HG03342 (cell line): ENCODE data around the gene CRABP2.
A peak's percentile ranks its signal among the peaks of the same experiment; 100 is the strongest.

ENCODE experiments used
- ATAC-seq: cut with Tn5 transposase; IDR thresholded peaks from one replicate; pipeline ENCODE4 v1.9.1; 2021; ENCODE audit warnings: mild to moderate bottlenecking, moderate library complexity; ENCODE audit not compliant: unreplicated experiment

The CRABP2 gene

DNA sequence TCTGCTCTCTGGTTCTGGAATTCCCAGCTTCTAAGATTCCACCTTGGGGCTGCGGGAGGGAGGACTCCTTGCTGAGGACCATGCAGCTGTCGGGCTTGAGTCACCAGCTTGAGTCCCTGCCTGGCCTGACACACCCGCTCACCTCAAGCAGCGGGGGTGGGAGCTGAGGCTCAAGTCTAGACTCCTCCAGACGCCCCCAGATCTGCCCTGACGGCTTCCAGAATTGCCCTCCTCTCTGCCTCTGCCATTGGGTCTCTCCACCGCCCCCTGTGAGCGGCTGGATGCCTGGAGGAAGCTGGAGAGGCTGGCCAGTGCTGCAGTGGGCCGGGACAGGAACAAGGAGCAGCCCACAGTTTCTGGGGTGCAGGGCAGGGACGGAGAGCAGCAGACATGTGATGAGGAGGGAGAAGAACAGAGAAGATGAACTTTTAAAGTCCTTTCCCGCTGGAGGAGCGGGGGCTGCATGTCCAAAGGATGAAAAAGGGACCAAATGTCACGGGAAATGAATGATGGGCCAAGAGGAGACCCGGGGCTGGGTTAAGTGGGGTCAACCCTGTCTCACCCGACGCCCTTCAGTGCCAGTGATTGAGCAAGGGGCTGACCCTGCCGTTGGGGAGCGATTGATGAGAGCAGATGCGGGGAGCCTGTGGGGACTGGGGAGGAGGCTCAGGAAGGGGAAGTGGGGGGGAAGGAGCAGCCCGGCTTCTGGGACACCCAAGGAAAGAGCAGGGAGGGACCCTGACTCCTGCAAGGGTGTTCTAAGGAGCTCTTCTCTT lies 13.5 kb downstream of the CRABP2 start:
- ATAC-seq = no peak

DNA sequence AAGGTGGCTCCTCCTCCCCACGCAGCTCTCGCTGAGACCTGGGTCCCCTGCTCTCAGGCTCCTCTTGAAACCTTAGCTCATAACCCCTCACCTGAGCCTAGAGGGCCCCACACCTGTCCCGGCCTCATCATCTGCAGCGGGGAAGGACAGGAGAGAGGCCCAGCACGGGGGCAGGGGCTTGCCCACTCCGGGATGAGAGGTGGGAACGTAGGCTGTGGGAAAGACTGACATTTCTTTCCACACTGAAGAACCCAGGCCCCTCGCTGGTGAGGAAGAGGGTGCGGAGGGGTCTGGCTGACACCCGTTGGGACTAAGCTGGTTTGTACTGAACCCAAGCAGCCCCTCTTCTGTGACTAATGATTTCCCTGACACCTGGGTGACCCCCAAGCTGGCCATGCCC lies 14.2 kb downstream of the CRABP2 start:
- no peak for ATAC-seq

DNA sequence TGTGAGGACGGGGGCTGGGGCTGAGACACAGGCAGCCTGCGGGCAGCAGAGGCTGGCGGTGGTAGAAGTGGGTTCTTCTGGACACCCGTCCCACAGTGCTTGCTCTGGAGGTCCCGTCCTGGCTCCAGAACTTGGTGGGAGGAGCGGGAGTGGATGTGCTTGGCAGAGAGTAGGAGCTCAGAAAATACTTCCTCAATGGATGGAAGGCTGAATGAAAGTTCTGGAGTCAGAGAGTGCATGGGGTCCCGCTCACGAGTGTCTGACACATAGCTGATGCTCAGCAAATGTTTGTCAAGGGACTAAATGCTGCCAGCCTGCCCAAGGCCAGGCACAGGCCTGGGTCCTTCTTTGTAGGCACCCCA lies 14.7 kb downstream of the CRABP2 start:
- no peak for ATAC-seq

DNA sequence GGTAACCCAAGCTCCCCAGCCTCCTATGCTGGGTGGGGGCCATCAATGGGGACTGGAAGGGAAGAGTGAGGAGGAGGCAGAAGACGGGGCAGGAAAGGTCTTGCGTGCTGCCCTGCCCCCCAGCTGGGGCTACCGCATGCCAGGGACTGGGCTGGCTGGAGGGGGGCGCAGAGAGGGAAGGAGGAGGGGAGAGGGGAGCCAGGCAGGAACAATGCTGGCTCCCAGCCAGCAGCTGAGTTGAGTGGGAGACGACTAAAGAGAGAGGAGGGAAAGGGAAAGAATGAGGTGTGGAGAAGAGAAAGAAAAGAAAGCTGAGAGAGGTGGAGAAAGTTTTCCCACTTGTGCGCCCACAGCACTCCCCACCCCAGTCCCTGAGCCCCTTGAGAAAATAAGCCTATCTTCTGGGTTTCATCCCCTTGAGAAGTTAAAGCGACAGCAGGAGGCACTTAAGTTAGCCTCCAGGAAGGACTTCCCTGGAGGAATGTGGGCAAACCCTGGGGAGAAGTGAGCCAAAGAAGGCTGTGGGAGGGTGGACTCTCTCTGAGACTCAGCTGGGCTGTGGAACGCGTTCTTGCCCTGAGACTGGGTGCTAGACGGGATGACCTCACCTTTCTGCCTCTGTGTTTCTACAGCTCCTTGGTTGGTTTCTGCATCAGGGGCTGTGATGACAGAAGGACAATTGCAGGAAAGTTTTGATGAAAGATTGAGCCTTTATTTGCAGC lies 15.3 kb downstream of the CRABP2 start:
- no peak for ATAC-seq

DNA sequence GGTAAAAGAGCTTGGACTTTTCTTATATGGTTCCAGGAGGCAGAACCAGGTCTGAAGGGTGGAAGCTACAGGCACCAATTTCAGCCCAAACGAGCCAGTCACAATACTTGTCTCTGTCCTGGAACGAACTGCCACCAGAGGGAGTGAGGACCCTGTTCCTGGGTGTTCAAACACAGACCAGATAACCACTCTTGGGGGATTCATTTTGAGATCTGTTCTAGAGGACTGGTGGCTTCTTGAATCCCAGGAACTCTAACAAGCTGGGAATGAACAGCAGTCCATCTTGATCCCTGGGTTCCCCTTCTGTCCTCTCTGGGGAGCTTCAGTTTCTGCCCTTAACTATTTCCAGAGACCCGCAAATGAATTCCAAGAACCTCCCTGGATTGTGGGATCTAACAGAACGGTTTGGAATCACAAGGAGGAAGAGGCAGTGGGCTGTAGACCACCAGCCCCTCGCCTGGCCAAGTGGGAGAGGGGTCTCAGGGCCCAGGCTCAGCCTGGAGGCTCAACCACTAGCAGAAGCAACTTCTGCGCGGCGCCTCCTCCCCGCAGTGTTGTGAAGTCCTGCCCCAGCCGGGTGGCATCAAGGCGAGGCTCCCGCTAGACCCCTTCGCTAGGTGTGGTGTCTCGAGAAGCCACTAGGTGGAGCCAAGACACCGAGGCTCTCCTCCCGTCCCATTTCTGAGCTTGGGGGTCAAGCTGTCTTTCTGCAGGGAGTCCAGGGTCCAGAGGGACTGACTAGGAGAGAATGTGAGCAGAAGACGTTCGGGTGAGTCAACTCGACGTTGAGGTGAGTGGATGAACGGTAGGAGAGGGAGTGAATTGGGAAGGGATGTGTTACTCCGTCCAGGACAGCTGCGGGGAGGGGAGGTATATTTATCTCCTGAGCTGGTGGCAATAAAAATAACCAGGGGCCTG lies 16.1 kb downstream of the CRABP2 start:
- peak; percentile 68 for ATAC-seq

DNA sequence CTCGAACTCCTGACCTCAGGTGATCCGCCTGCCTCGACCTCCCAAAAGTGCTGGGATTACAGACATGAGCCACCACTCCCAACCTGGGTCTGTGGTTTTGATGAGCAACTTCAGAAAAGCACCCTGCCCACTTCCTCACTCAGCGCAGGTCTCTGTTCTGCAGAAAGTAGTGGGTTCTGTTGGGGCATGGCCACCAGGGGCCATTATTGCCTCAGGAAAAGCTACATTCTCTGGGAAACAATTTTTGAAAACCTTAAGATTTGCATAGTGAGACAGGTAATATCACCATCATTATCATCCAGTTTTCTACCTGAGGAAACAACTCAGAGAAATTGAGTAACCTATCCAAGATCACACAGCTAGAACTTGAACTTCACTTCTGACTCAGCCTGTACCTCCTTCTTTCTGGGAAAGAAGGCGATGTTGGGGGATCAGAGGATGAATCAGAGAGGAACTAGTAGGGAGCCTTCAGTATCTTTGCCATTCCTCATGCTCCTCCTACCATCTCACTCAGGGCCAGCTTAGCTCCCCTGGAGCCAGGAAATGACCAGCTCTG lies 21.1 kb downstream of the CRABP2 start:
- ATAC-seq = no peak

DNA sequence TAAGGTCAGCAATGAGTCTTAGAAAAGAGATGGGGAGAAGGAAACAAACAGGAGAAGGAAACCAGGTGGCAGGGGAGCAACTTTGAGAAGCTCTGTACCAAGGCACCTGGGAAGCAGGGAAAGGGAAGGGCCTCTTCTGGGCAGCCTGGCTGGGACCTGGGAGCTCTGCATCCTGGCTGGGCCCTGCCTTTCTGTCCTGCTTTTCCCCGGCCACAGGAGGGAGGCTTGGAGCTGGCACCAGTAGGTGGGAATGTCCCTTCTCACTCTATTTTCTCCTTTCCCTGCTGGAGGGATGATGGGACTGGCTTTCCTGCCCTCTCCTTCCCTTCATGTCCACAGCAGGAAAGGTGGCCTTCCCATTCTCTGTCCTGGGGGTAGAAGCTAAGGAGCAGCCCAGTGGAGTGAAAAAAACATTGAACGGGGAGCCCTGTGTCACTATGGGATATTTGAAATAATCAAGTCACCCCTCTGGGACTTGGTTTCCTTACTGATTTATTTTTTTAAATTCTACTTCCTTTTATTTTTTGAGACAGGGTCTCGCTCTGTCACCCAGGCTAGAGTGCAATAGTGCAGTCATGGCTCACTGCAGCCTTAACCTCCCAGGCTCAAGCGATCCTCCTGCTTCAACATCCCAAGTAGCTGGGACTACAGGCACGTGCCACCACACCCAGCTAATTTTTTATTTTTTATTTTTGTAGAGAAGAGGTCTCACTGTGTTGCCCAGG lies 23.1 kb downstream of the CRABP2 start:
- no peak for ATAC-seq

DNA sequence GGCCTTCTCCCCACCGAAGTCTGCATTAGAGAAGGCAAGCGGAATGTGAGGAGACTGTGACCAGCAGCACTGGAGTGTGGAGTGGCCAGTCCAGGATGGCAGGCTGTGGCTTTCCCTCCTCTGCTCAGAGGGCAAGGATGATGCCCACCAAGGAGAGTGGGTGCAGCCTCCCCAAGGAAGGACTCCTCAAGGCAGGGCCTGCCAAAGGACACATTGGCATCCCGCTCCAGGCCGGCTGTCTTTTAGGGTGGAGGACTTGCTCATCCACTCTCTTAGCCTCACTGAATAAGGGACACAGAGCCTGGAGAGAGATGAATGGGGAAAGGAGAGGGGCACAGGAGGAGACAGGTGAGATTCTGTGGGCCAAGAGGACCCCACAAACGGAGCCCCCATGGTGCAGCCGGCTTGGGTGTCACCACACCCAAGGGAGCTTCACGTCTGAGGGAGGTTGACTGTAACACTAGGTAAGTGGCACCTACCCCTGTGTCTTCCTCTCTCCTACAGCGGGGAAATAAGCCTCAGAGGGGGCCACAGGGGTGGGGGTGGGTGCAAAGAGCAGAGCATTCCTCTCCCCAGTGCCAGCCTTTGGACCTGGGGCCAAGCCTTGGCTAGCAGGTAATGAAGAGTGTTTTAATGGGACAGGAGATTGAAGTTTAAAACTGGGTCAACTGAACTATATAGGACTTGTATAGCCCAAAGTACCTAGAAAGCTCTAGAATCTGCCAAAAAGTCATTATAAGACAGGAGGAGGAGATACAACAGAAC lies 24.0 kb downstream of the CRABP2 start:
- no peak for ATAC-seq

DNA sequence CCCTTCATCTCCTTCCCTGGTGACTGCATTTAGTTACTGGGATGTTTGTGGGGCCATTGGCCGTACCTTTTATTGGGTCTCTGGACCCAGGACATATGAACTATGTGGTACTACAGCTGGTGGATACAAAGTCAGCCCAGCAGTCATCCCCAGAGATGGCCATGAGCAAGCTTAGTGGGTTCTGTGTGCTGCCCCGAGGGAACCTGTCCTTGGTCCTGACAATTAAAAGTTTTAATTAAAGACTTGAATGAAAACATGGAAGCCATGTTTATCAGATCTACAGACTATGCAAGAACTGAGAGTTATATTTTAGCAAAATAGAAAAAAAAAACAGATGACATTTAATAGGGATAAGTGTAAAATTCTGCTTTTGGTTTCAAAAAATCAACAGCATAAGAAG lies 25.3 kb downstream of the CRABP2 start:
- no peak for ATAC-seq

DNA sequence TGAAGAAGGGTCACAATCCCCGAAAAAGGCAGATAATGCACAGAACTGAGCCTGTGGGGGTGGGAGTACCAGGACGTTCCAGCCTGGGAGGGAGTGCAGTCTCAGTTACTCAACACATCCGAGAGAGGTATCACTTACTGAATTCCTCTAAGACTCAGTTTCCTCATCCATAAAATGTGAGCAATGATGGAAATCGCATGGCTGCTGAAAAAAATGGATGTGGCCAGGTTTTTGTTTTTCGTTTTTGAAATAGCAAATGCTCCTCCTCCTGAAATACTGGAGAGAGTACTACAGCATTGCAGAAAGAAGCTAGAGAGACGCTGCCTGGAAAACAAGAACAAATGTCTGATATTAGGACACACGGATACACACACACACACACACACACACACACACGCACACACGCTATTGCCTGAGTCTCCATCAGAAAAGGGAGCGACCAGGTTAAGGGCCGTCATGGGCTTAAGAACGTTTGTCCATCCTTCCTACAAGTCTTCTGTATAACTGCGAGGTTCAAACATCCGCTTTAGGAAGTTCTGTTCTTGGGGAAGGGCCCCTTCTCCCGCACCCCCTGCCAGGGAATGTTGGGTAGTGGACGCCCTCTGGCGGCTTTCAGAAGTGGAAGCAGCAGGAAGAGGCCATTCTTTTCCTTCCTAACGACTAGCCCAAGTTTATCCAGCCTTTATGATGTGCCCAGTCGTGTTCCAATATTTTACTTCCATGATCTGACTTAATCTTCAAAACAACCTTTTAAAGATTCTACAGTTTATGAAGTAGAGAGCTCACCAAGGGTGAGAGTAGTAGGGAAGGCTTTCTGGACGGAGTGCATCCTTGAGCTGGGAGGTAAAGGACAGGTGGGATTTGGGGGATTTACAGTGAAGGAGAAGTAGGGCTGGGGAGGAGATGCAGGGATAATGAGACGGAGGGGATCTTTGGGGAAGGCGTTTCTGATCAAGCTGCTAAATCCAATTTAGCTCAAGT lies 27.5 kb downstream of the CRABP2 start:
- no peak for ATAC-seq

DNA sequence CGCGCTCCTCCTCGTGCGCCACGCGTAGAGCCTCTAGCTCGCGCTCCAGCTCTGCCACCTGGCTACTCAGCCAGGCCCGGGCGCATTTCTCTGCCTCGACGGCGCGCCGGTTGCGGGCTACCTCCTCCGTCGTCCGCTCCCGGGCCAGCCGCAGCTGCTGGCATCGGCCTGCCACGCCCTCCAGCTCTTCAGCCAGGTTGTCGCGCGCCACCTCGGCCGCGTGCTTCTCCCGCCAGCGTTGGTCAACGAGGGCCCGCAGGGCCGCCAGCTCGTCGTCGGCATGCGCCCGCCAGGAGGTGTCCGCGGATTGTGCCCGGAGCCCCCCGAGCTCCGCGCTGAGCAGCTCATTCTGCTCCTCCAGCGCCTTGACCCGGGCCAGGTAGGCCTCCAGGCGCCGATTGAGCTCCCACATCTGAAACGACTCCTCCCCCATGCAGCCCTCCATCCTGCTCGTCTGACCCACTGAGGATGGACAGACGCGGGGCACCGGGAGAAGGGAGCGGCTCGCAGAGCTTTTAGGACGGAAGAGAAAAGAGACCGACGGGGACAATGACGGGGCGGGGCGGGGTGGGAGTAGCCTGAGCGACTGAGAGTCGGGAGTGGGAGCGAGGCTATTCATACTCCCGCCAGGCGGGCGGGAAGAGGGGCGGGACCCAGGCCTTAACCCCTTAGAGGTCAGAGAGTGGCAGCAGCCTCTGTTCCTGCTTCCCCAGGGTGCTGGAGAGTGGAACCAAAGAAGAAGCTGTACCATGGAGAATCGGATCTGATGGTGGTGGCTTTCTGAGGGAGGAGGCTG lies 28.4 kb downstream of the CRABP2 start, which contains the start of gene NES:
Gene NES, minus strand, starts transcription at position 588 of the 796 bp plus-strand sequence. Its CDS starts 143 bp downstream, at position 445.
- no peak for ATAC-seq

DNA sequence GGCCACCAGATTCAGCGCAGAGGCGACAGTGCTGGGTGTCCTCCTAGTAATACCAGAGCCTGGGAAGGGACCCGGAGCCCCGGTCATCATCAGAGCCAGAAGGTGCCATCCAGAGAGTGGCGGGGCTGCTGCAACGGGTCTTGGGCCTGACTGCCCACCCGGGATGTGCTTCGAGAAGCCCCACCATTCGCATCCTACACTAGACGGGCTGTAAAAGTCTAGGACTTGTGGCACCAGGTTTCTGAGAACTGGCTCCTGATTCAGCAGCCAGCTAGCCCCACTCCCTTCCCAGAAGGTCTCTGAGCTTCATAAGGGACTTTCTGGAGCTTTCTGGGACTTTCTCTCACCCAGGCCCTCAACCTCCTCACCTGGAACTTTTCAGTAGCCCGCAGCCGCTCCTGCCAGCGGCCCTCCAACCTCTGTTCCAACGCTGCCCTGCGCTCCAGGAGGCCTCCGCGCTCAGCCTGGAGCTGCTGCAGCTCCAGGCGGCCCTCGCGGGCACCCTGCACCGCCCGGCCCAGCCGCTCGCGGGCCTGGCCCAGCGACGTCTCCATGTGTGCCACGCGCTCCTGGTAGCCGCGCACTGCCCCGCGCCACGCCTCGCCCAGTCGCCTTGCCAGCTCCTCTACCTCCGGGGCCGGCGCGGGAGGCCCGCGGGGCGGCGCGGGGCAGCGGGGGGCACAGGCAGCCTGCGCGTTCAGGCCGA lies 29.1 kb downstream of the CRABP2 start:
- no peak for ATAC-seq

DNA sequence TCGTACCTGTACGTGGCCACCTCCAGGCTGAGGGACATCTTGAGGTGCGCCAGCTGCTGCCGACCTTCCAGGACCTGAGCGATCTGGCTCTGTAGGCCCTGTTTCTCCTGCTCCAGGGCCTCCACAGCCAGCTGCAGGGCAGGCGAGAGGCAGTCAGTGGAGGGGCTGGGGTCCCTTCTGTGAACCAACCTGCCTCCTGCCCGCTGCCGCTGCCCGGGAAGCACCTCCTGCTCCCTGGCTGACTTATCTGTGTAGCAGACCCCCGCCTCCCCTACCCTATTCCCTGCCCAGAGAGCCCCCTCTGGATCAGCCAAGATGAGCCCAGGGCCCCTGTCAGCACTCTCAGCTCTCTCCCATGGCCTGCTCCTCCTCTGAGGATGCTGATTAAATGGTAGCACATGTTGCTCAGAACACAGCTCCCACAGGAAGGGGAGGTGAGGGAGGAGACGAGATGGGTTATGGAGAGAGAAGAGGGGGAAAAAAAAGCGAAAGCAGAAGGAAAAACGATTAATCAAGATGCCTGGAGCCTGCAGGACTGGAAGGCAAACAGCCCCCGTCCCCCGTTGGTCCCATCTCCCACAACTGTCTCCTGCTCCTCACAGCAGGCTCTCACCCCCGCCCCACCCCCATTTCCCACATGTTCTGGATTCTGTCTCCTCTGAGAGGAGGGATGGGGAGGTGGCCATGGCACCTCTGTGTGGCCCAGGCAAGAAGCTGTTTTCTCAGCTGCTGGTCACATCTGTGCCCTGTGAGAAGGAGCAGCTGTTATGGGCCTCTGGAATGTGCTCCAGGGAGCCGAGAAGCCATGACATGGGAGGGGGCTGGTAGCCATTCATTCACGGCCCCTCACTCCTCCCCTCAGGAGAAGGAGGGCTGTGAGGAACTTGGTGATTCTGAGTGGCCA lies 29.9 kb downstream of the CRABP2 start:
- no peak for ATAC-seq

DNA sequence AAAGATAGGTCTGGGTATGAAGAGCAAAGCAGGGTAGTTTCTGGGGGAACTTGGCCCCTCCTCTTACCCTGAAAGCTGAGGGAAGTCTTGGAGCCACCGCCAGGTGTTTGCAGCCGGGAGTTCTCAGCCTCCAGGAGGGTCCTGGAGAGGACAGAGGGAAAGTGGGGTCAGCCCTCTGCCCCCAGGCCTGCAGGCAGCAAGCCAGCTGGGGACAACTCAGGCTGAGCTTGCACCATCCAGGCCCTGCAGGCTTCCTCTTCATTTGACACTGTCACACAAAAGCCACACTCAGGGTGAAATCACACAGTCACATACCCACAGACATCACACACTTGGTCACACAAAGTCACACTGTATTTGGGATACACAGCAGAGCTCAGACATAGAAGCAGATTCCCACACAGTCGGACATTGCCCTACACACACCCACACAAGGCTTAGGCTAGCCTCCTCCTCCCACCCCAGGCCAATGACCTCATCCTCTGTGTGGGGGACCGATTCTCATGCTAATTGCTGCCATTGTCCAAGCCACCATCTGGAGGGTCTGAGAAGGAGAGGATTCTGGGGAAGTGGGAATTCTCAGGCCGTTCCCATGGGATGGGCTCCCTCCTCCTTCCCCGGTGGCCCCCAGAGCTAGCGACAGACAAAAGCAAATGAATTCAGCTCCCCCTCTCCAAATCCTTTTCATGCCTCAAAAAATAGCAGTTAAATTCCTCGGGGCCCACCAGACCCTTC lies 31.8 kb downstream of the CRABP2 start:
- ATAC-seq = no peak

DNA sequence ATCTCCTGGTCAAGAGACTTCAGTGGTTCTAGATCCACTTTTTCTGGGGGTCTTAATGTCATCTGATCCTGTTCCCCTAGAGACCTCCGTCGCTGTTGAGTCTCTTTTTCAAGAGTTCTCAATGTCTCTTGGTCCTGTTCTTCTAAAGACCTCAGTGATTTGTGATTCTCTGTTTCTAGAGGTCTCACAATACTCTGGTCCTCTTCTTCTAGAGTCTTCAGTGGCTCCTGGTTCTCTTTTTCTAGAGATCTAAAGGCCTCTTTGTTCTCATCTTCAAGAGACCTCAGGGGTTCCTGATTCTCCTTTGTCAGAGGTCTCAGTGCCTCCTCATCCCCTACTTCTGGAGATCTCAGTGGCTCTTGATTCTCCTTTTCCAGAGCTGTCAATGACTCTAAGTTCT lies 33.6 kb downstream of the CRABP2 start:
- ATAC-seq = no peak
